NCI-H1048 (cell line): ENCODE measurements around the gene GABRG3.

Source experiments
- DNase-seq: peaks from one replicate; lab custom pipeline; 2025; lab: John Stamatoyannopoulos, UW

GABRG3 gene

DNA sequence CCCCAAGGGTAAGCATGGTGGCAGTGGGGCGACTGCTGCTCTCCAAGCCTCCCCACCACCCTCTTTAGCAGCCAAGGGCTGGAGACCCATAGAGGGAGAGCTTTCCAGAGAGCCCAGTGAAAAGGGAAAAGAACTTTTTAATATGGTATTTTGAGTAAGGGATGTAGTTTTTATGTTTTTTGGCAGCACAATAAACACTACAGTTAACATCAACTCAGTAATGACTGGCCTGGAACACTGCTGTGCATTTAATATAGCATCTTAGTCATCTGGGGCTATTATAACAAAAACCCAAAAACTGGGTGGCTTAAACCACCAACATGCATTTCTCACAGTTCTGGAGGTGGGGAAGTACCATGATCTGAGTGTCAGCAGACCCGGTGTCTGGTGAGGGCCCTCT, 495.8 kb downstream of the GABRG3 start:
- DNase-seq, result no peak

DNA sequence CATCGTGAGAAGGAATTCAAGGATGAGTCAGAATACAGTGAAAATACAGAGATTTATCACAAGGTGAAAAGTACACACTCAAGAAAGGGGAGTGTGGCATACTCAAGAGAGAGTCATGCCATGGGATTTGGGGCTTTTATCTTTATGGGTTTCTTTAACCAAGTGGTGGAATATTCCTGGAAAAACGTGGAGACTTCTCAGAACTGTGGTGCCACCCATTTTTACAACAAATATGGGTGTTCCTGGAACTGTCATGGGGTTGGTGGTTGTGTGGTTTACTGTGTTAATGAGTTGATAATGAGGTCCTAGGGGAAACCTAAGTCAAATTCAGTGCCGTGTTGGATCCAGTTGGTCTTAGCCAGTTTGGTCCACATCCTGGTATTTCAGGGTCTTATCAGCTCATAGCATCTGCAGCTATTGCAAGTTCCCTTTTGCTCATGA, 497.2 kb downstream of the GABRG3 start:
- DNase-seq, result no peak

DNA sequence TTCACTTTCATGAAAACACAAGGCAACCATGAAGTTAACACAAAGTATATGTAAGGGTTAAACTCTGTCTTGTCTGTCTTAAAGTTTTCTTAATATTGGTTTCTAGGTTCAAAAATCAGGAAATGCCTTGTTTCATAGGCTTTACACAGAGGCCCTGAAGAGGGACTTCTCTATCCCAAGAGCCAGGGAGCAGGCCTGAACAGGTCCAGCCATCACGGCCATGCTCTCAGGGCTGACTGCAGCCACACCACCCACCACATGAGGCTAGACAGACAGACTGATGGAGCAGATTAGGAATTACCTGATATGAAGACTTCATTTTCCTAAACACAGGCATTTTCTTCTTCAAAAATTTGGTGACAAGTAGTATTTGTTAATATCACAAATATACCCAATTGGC, 502.9 kb downstream of the GABRG3 start:
- DNase-seq, result no peak

DNA sequence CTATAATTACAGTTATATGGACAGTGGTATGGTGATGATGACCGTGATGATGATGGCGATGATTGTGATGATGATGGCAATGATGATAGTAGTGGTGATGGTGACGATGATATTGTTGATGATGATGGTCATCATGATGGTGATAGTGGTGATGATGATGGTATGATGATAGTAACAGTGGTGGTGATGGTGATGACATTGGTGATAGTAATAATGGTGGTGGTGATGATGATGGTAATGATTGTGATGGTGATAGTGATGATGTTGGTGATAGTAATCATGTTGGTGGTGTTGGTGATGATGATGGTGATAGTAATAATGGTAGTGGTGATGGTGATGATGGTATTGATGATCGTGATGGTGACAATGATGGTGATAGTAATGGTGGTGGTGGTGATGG, 504.4 kb downstream of the GABRG3 start:
- no peak for DNase-seq

DNA sequence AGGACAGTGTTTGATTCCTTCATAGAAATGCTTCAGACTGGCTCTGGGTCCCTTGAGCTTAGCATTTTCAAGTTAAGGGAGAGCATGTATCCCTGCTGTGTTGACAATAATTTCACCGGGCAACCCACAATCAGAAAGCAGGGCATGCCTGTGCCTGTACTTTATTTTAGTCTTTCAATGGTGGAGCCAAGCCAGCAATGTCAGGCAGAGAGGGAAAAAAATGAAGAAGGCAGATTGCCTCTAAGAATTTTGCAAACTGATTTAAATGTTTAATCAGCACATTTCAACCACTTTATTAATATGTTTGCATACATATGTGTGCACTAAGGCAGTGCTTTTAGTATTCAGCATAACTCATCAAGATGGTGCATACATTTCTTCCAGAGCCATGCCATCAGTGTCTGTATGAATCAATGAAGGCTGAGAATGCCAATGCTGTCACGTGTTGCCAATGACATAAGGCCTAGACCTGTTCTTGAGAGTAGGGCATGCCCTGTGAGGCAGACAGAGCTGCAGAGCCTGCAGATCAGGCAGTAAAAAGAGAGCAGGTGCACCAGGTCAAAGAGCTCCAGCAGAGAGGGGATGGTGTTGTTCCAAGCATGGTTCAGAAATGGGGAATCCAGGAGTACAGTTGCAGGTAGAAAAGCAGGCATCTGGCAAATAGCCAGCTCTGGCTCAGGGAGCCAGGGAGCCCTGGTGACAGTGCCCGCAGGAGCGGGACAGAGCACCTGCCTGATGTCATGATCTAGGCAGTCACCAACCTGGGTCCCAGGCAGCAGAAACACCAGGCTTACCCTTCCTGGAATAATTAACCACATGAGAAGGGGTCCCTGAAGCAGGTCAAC, 508.5 kb downstream of the GABRG3 start:
- no peak for DNase-seq

DNA sequence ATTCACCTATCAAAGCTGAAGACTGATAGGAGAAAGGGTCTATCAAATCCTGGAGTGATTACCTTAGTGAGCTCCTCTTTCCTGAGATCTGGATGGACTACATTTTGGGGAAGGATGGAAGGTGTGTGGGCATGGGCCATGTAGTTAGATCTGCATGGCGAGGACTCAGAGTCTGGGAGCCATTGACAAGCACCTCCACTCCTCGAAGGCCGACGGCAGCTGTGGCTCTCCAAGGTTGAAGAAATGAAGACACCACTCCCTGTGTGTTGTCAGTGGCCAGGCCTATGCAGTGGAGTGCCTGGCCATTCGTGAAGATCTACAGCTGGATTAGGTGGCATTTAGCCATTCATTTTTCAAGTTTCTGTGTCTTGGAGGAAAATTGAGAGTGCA, 509.2 kb downstream of the GABRG3 start:
- no peak for DNase-seq

DNA sequence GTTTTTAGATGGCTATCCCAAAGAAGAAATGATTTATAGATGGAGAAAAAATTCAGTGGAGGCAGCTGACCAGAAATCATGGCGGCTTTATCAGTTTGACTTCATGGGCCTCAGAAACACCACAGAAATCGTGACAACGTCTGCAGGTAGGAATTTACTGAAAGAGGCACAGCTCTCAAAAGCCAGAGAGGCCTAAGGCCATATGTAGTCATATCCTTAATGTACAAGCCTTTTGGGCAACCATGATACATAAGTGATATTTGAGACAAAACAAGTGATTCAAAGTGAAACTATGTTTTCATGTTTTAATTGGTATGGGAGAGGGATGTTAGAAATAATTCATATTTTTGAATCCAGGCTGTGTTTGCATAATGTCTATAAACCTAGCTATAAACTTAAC, 509.7 kb downstream of the GABRG3 start:
- no peak for DNase-seq

DNA sequence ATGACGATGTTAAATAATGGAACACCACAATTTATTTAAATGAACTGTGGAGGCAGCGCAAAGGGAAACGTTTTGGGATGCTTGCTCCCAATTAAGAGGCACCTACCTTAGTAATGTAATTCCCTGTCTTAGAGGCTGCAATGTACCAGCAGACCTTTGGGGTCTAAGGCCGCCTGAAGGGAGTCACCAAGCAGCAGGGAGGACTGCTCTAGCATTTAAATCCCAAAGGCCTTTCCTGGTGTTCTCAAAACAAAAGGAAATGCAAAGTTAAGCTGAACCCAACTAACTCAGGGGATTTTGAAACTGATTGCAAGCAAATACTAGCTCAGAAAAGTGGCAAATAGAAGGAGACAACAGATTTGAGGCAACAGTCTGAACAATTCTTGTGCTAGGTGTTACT, 510.8 kb downstream of the GABRG3 start:
- DNase-seq, result no peak

DNA sequence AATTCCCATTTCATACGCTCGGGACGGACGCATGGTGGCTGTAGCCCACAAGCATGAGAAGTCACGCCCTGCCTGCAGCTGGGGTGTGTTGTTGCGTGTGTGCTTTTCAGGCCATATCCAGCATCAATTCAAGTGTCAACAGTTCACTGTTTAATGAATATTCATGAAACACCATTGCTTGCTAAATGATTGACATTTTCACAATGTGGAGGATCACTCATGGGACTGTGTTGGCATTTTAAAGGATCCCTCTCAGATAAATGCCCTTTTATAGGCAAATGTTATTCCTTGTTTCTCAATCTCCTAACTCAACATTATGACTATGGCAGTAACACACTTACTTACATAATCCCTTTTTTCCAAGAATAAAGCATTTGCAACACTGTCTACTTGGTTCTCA, 511.3 kb downstream of the GABRG3 start:
- DNase-seq, result no peak

DNA sequence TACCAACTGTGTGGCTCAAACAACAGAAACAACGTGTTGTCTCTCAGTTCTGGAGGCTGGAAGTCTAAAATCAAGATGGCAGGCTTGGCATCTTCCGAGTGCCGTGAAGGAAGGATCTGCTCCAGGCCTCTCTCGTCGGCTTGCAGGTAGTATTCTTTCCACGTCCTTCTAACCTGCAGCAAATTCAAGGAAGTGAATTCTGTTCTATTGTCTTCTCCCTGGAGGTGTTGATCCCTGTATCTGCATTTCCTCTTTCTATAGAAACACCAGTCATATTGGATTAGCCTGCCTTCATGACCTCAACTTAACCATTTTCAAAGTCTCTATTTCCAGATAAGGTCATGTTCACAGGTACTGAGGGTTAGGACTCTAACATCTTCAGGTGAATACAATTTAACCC, 512.1 kb downstream of the GABRG3 start:
- DNase-seq, result no peak

DNA sequence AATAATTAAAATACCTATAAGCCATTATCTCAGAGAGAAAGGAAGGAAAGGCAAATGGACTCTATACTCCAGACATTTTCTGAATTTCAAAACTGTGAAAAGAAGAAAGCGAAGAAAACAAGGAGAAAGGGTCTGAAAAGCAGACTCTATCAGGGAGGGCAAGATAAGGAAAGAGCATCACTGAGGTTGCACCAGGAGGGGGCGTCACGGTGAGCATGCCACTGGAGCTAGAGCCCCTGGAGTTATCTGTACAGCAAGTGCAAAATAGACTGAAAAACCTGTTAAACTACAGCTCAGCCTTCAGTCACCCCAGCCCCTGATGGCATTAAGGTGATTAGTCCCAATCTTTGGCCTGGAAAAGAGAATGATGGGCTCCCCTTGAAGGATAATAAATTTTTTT, 514.3 kb downstream of the GABRG3 start:
- no peak for DNase-seq

DNA sequence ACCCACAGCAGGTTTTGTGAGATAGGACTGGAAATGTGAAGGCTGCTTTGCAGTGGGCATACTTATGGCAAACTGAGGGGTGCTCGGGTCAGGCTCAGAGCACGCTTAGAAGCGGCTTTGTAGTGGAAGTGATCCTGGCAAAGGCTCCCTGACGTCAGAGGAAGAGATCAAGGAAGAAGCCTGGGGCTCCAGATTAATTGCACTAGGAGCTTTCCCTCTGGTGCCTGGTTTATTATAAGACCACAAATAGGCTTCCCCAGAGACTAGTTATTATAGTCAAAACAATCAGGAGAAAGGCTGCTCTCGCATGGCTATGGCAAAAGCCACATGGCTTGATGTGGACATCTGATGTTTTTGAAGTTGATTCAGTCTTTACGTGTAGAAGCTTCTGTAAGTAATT, 515.1 kb downstream of the GABRG3 start:
- no peak for DNase-seq

DNA sequence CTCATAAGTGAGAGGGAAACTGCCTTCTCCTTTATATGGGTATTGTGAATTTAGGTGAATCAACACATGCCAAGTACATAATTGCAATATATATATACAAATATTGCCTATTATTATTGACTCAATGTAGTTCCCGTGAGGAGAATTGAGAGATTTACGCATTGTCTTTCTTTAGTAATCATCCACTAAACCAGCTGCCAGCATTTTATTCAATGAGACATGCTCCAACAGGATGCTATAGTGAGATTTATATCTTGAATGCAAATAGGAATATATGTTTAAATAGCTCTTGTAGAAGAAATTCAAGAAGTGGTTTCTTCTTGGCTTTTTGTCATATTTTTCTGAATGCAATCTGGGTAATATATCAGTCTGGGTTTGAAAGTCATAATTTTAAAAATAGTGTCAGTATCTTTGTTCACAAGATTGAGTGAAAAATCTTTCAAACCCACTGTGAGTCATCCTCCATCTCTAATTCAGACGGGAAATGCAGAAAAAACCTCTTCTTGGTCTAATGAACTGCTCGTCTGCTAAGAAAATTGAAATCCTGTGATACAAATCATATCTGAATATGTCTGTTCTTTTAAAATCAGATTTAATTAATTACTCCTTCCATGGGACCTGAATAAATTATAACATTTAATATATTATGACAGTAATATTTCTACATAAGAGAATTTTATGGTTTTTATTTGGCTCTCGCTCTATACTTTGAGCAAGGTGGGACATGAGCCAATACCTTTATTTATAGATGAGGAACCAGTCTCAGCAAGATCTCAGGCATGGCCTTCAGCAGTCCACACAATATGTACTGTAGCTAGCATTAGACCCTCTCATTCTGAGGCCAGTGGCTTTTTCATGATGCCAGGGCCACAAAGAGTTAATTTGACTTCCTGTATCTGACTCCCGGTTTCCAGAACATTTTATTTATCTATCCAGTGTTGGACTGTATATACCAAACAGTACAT, 516.0 kb downstream of the GABRG3 start:
- no peak for DNase-seq

DNA sequence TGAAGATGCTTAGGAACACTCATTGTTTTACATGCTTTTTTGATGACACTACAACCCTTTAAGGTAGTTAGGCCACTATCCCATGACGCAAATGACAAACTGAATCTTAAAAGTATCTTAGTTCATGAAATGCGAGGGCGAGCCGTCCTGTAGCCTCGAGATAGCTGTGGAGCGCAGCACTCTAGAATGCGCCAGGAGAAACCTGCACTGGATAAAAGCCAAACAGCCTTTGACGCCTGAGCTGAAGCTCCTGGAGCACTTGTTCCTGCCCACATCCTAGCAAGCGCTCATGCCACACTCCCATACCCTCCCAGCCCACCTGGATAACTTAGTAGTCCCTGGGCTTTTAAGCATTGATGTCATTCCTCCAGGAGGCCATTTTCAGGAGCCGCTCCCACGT, 516.9 kb downstream of the GABRG3 start:
- no peak for DNase-seq

DNA sequence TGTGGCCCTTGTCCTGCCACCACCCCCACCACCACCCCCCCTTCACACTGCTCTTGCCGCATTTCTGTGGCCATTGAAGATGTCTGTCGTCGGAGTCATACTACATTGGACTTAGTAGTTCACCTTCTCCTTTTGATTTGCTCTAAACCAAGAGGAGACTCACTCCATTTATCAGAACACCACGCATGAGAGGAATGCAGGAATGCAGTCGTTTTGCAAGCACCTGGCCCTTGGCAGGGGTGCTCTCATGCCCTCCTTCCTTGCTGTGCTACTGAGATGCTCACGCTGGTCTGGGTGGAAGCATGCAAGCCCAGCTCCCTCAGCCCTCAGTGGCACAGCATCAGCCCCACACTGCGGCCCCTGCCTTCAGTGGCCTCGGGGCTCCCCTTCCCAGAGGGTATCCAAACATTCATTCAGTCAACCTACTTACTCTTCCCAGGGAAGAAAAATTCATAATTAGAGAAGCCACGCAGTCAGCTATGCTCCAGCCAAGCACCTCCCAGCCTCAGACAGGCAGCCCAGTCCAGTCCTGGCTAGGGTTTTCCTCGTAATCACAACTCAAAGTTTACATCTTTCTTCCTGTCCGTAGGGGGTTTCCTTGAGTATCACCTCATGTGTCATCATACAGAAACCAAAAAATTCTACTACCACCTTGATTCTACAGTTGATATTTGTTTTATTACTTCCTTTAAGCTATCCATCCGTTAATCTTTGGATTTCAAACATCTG, 520.0 kb downstream of the GABRG3 start:
- DNase-seq, result no peak

DNA sequence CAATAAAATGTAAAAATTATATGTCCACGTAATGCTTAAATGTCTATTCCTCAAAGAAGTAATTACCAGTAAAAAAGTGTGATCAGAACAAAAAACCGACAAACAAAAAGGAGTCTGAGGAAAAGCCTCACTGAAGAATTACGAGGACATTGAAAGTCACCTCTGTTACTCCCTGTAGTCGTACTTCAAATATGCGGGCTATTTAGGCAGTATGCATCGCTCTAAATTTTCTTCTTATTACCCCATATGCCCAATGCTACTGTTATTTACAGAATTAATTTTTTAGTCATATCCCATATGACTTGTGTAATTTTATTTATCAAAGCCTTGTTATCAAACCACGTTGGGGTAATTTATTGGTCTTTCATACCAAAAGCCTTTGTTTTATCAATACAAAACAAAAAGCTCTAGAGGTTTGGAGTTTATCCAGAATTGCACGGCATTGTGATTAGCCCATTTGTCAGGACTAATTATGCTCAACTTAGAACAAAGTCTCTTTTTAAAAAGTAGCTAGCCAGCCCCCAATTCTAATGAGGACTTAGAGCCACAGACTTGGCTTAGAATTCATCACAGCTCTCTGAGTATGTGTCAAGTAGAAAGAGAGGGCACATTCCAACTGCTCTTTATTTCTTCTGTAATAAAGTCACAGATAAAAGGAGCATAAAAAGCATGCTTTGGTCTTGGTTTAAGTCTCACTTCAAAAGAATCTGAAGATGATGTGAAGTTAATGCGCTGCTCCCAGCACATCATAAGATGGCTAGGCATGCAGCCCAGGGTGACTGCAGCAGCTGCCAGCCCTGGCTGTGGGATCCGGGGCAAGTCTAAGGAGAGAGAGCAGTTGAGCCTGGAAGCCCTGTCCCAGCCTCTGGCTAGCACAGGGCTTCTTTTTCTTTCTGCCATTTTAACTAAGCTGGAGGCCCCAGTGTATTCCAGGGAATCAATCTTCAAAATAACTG, 521.0 kb downstream of the GABRG3 start:
- no peak for DNase-seq

DNA sequence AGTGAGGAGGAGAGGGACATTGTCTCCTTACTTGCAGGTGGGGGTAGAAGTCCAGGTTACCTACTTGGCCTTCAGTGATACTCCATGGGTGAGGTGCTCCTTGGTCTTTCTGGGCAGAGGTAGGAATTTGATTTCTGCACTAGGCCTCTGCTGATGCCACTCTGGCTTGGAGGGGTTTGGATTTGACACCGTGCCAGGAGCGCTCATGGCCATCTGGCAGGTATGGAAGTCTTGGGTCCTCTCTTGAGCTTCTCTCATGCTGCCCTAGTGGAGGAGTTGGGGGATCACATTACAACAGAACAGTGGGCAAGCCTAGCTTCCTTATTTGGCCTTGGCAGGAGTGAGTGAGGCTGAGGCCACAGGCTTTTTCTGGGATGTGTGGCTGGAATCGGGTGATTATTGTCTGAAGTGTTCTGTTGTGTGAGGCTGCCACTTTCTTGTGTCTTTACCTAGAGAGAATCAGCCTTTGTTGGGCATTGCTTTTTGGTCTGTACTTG, 525.0 kb downstream of the GABRG3 start:
- no peak for DNase-seq

DNA sequence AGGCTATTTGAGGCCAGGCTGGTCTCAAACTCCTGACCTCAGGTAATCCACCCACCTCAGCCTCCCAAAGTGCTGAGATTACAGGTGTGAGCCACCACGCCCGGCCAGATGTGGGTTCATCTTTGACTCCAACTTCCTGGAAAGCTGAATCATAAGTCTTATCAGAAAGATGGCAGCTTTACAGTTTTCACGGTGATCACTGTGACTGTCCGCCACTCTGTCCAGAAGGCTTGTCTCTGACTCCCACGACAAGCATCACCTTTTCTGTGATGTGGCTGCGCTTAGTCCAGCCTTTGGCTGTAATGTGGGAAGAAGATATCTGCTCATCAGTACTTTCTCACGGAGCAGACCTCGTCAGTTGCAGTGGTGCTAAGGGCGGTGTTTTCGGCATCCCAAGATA, 527.7 kb downstream of the GABRG3 start:
- DNase-seq, result no peak

DNA sequence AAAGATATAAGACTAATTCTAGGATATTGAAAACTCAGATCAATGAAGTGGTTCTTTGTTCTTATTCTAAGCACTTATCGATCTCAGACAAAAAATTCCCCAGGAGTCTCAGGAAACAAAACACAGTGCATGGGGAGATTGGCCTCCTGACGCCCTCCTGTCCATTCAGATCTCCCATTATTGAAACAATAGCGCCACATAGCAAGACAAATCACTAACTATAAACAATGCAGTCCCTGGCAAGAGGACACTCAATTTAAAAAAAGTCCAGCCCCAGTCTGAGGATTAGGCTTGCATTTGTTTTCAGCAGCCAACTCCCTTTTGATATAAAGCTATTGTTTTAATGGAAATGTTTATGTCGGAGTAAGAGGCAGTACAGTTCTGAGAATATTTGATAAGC, 528.2 kb downstream of the GABRG3 start:
- DNase-seq, result no peak

DNA sequence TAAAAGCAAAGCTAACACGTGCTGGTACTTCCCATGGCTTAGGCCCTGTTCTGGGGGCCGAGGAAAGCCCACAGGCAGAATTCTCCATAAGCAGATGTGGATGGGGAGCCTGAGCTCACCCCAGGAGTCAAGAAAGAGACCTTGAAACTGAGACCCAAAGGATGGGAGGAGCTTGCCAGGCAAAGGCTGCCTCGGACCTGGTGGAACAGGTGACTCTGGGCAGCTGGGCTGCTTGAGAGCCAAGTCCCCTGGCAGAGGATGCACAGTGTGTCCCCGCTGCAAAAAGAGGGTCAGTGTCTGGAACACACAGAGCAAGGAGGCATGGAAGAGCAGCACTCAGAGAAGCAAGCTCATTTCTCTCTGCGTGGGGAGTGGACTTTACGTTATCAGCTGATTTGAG, 528.7 kb downstream of the GABRG3 start:
- no peak for DNase-seq

DNA sequence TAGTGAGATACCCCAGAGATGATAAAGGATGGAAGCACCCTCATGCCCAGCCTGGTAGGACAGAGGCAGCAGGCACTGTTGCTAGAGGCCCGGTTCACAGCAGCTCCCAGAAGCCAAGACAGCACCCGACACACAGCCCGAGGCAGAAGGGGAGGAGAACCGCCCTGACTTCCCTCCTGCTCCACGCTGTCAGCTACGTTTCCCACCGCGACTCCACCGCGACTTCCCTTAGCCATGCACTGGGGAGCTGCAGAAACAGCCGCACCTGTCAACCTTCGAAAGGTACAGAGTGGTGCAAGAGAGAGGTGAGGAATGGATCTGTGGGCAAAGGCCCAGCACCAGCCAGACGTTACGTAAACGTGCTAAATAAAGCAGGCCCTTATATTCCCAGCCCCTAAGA, 529.2 kb downstream of the GABRG3 start:
- DNase-seq, result no peak
